Endothelial cell of umbilical vein (primary cell): ENCODE data around the gene CLEC4A. TPM values are rescaled to one million over a fixed set of nuclear protein-coding genes. Genes with fewer than 3 reads are reported as not detected.
"Not testable (repeated sequence)": the region's sequence is repeated elsewhere in the genome, so short reads cannot be mapped to it uniquely, and the experiment has no call there.

ENCODE experiments used
- BruUV-seq: library from RNA; stranded (reverse); fragments of 400-500 nt; replicated peaks from 2 replicates; lab custom pipeline; 2021; lab: Mats Ljungman, UMichigan
- CTCF ChIA-PET: fragments of 300-600, 350-600 bp; sonication (Branson Sonifier 250); formaldehyde crosslinking; loops from one replicate; lab custom pipeline; 2021; ENCODE audit warnings: antibody characterized with exemption, inconsistent platforms; lab: Charles Lee
- POLR2A ChIA-PET: fragments of 300-600, 350-600 bp; sonication (Branson Sonifier 250); formaldehyde crosslinking; loops from one replicate; lab custom pipeline; 2021; ENCODE audit warnings: antibody characterized with exemption, inconsistent platforms; lab: Charles Lee
- DNase-seq: peaks from one replicate; pipeline ENCODE4 v3.0.0-alpha.2; 2011; ENCODE audit warnings: low read depth, low spot score
- FAIRE-seq: peaks from 2 replicates; lab custom pipeline; 2011; peaks lifted over from hg19 to GRCh38; lab: Jason Lieb, UNC
- H2AFZ ChIP-seq: 2 replicates; pipeline ENCODE4 v1.6.0; 2012; ENCODE audit warnings: low read depth, low read length, control low read depth, inconsistent platforms
- H3K27ac ChIP-seq: 2 replicates; pipeline ENCODE4 v1.5.1; 2011; ENCODE audit warnings: low read depth, mild to moderate bottlenecking, control low read depth, low read length, moderate library complexity; ENCODE audit not compliant: insufficient read depth
- H3K27me3 ChIP-seq, 2 experiments: 2 replicates each; pipeline versions ENCODE4 v1.6.0 to v1.6.1; 2011; ENCODE audit warnings: low read length in 2 of 2, mixed read lengths in 1 of 2; ENCODE audit not compliant: control insufficient read depth in 2 of 2, insufficient read depth in 2 of 2
- H3K36me3 ChIP-seq, 2 experiments: 2 replicates in 1 of 2; 3 replicates in 1 of 2; pipeline ENCODE4 v1.5.1; 2011; ENCODE audit warnings: low read length in 2 of 2, mild to moderate bottlenecking in 1 of 2, moderate library complexity in 1 of 2; ENCODE audit not compliant: control insufficient read depth in 2 of 2, insufficient read depth in 2 of 2; ENCODE audit errors: extremely low read depth in 1 of 2
- H3K4me1 ChIP-seq: 3 replicates; pipeline ENCODE4 v1.5.1; 2011; ENCODE audit warnings: mild to moderate bottlenecking, low read length; ENCODE audit not compliant: control insufficient read depth, insufficient read depth; ENCODE audit errors: extremely low read depth
- H3K4me2 ChIP-seq: 2 replicates; pipeline ENCODE4 v1.6.1; 2011; ENCODE audit warnings: low read length, control low read depth, mixed read lengths; ENCODE audit not compliant: insufficient read depth
- H3K4me3 ChIP-seq, 3 experiments: fragments of 200-600 bp in 1 of 3; sonication (generic), shearing (Covaris generic) in 1 of 3; replicated peaks in 1 of 3; 2 replicates each; pipeline ENCODE4 v1.5.1; 2011 to 2016; ENCODE audit warnings: control low read depth in 3 of 3, low read length in 3 of 3, mild to moderate bottlenecking in 2 of 3, inconsistent platforms in 1 of 3, low read depth in 1 of 3, moderate library complexity in 1 of 3; ENCODE audit not compliant: insufficient read depth in 1 of 3
- H3K79me2 ChIP-seq: 2 replicates; pipeline ENCODE4 v1.6.0; 2012; ENCODE audit warnings: low read length, inconsistent platforms; ENCODE audit not compliant: control insufficient read depth, insufficient read depth
- H3K9ac ChIP-seq: replicated peaks from 2 replicates; pipeline ENCODE3; 2011; ENCODE audit warnings: low read length, control low read depth; ENCODE audit not compliant: insufficient read depth; ENCODE audit errors: extremely low read depth
- H3K9me1 ChIP-seq: replicated peaks from 3 replicates; pipeline ENCODE4 v1.6.0; 2011; ENCODE audit warnings: mild to moderate bottlenecking, low read length; ENCODE audit not compliant: control insufficient read depth, insufficient read depth; ENCODE audit errors: extremely low read depth
- H3K9me3 ChIP-seq: replicated peaks from 2 replicates; pipeline ENCODE4 v1.5.1; 2012; ENCODE audit warnings: low read length, inconsistent platforms; ENCODE audit not compliant: control insufficient read depth, insufficient read depth
- H4K20me1 ChIP-seq: replicated peaks from 2 replicates; pipeline ENCODE3; 2011; ENCODE audit warnings: mild to moderate bottlenecking, low read length; ENCODE audit not compliant: control insufficient read depth, insufficient read depth; ENCODE audit errors: extremely low read depth
- FOS ChIP-seq: IDR thresholded peaks from 2 replicates; pipeline ENCODE4 v1.6.1; 2011; ENCODE audit warnings: mild to moderate bottlenecking, low read length, moderate library complexity, borderline replicate concordance; ENCODE audit not compliant: insufficient read depth
- dilution Hi-C: fragments of 300-500 bp; cut with MboI; formaldehyde crosslinking; loops from one replicate; pipeline ENCODE4 v1.15.0; 2019; ENCODE audit warnings: low sequenced_read_pairs; ENCODE audit not compliant: extremely low pct_ligation_motif_present
- intact Hi-C: fragments of 100-400 bp; cut with micrococcal nuclease; formaldehyde crosslinking; loops from one replicate; pipeline ENCODE4 v1.10.0; 2022
- polyA plus RNA-seq, 4 experiments: library from polyadenylated mRNA; depleted of rRNA in 3 of 4; stranded (reverse) in 3 of 4; unstranded in 1 of 4; fragments of >200 nt; gene quantifications; 2 replicates each; pipeline versions ENCODE4 v1.2.1 to v1.2.3, GENCODE V29; 2011 to 2012; ENCODE audit warnings: missing spikeins in 1 of 4
- total RNA-seq: library from RNA; stranded (reverse); gene quantifications from 2 replicates; pipeline ENCODE4 v1.2.3, GENCODE V29; 2021
- TF ChIP-seq, protein P1 (sequence below), 2 donors: IDR thresholded peaks; 1 replicate in 1 of 2; 2 replicates in 1 of 2; pipeline ENCODE4 v1.5.1; 2011; ENCODE audit warnings: low read length in 2 of 2, mild to moderate bottlenecking in 2 of 2, moderate library complexity in 2 of 2, control low read depth in 1 of 2, inconsistent platforms in 1 of 2, low read depth in 1 of 2; ENCODE audit not compliant: insufficient read depth in 1 of 2; ENCODE audit errors: extremely low read depth in 1 of 2

Gene CLEC4A
- total and polyA plus RNA-seq, 2 donors (not counting 3 experiments of a cell fraction or from before 2014, with no cell fraction given): 0.52 to 0.86 TPM

DNA sequence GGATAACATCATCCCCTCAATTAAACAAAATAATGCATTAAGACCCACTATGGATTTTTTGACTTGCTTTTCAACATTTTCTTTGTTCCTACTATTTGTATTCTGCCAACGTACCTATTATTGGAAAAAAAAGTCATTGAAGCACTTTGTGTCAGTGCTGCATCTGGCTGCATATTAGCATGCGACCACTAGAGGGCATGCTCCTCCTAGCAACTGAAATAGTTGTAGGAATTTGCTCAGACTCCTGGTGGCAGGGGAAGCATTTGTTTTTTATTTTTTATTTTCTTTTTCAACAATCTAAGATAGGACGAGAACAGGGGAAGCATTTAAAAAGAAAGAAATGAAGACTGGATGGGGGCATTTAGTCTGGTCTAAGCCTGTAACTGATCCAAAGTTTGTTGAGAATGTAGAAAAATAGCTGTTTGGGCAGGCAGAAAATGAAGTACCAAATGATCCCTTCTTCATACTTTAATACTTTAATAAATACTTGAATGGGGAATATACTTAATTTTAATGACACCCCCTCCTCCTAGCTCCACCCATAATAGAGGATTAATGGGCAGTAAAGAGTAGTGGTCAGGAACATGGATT lies 14.5 kb upstream of the CLEC4A start:
- Histone ChIP-seq H3K4me1 (no peaks in the 10 kb centered on the region), H3K9me1 (no peaks in the 10 kb centered on the region), H3K9me3 (no peaks in the 10 kb centered on the region), H4K20me1 (no peaks in the 10 kb centered on the region), H3K9ac (peak overlapping the region; percentile 51), H2AFZ (peak overlapping the region; percentile 74), H3K4me2 (peak overlapping the region; percentile 53), H3K4me3 (no peak overlapping the region), H3K27ac (no peak overlapping the region), H3K36me3 (no peaks in the 10 kb centered on the region), H3K27me3 (no peaks in the 10 kb centered on the region), H3K79me2 (no peaks in the 10 kb centered on the region)
- POLR2A ChIA-PET: no interaction called here
- intact Hi-C loops: loop anchor here (1.0 kb wide), 3 partner anchors 71 to 128 kb away; no protein-coding TSS in a partner anchor
- TF ChIP-seq, protein P1, sequence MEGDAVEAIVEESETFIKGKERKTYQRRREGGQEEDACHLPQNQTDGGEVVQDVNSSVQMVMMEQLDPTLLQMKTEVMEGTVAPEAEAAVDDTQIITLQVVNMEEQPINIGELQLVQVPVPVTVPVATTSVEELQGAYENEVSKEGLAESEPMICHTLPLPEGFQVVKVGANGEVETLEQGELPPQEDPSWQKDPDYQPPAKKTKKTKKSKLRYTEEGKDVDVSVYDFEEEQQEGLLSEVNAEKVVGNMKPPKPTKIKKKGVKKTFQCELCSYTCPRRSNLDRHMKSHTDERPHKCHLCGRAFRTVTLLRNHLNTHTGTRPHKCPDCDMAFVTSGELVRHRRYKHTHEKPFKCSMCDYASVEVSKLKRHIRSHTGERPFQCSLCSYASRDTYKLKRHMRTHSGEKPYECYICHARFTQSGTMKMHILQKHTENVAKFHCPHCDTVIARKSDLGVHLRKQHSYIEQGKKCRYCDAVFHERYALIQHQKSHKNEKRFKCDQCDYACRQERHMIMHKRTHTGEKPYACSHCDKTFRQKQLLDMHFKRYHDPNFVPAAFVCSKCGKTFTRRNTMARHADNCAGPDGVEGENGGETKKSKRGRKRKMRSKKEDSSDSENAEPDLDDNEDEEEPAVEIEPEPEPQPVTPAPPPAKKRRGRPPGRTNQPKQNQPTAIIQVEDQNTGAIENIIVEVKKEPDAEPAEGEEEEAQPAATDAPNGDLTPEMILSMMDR (IDR thresholded peaks at IDR 0.05; ENCODE audit: extremely low read depth in 1 of 2, insufficient read depth in 1 of 2, low read depth in 1 of 2, low read length in 2 of 2): peak; percentile 80 to 94
- no peak for TF ChIP-seq FOS
- dilution Hi-C loops: no loop called here
- CTCF ChIA-PET: interaction anchor here (0.7 to 7.1 kb wide), 15 partner anchors 9 to 288 kb away, joined by 3 to 84 read pairs (median 4); partner anchors contain the start of genes CLEC4A and ZNF705A
- BruUV-seq: no TSS peak
- DNase-seq (peak; percentile 85), FAIRE-seq (peak; percentile 96)

DNA sequence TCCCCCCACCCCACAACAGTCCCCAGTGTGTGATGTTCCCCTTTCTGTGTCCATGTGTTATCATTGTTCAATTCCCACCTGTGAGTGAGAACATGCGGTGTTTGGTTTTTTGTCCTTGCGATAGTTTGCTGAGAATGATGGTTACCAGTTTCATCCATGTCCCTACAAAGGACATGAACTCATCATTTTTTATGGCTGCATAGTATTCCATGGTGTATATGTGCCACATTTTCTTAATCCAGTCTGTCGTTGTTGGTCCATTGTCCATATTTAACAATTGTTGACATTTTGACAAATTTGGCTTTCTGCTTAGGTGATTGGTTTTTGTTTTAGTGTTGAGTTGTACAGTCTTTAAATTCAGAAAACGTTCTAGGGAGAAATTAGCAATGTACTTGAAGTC lies 10.3 kb upstream of the CLEC4A start:
- H3K36me3 ChIP-seq, DNase-seq, H2AFZ ChIP-seq, H3K9ac ChIP-seq, H3K27ac ChIP-seq, H3K27me3 ChIP-seq, H3K79me2 ChIP-seq, dilution Hi-C loops, H3K4me1 ChIP-seq, intact Hi-C loops, H3K4me3 ChIP-seq, H3K9me3 ChIP-seq, H4K20me1 ChIP-seq, H3K9me1 ChIP-seq, FAIRE-seq, H3K4me2 ChIP-seq, POLR2A ChIA-PET, BruUV-seq: not testable (repeated sequence)
- CTCF ChIA-PET: interaction anchor here (1.2 kb wide), 1 partner anchor 118 kb away, joined by 4 read pairs; no protein-coding TSS in a partner anchor
